ENCODE data around the gene STX3. TPM values are rescaled to one million over a fixed set of nuclear protein-coding genes. Genes with fewer than 3 reads are reported as not detected.

The STX3 gene
- total RNA-seq, 1 donor from 2014 or later: 2.6 TPM

- Histone ChIP-seq H3K36me3 (ENCODE audit: control insufficient read depth in 3 of 3, insufficient read depth in 3 of 3, low read length in 3 of 3) (peaks cover 0 to 10% (median 6%) of the 10 kb centered on the region in 3 donors), H3K27ac (ENCODE audit: low read depth, low read length) (no peak overlapping the region)
Measured at GRCh38 chr11:59770319-59770718, 15.1 kb downstream of the STX3 start.

GRCh38 chr11:59770869-59771268 is 15.7 kb downstream of the STX3 start:
- Histone ChIP-seq H3K27me3 (ENCODE audit: control insufficient read depth in 3 of 3, insufficient read depth in 3 of 3, low read length in 3 of 3) (no peaks in the 10 kb centered on the region), H3K9me3 (ENCODE audit: control insufficient read depth in 3 of 3, low read length in 3 of 3) (no peaks in the 10 kb centered on the region), H3K4me3 (ENCODE audit: low read length in 3 of 3) (no peak overlapping the region), H3K27ac (ENCODE audit: low read depth, low read length) (no peak overlapping the region), H3K9ac (ENCODE audit: low read depth in 1 of 3, low read length in 3 of 3) (no peak overlapping the region), H3K36me3 (ENCODE audit: control insufficient read depth in 3 of 3, insufficient read depth in 3 of 3, low read length in 3 of 3) (peaks cover 0 to 12% (median 9%) of the 10 kb centered on the region in 3 donors), H3K4me1 (ENCODE audit: control insufficient read depth in 3 of 3, insufficient read depth in 3 of 3, low read length in 3 of 3) (peaks cover 2 to 15% (median 5%) of the 10 kb centered on the region in 3 donors)

More at GRCh38 chr11:59770319-59770718, 15.1 kb downstream of the STX3 start:
- Histone ChIP-seq H3K4me3 (ENCODE audit: low read length in 3 of 3) (no peak overlapping the region), H3K27me3 (ENCODE audit: control insufficient read depth in 3 of 3, insufficient read depth in 3 of 3, low read length in 3 of 3) (no peaks in the 10 kb centered on the region), H3K9me3 (ENCODE audit: control insufficient read depth in 3 of 3, low read length in 3 of 3) (no peaks in the 10 kb centered on the region), H3K9ac (ENCODE audit: low read depth in 1 of 3, low read length in 3 of 3) (no peak overlapping the region), H3K4me1 (ENCODE audit: control insufficient read depth in 3 of 3, insufficient read depth in 3 of 3, low read length in 3 of 3) (peaks cover 2 to 15% (median 6%) of the 10 kb centered on the region in 3 donors)

DNA sequence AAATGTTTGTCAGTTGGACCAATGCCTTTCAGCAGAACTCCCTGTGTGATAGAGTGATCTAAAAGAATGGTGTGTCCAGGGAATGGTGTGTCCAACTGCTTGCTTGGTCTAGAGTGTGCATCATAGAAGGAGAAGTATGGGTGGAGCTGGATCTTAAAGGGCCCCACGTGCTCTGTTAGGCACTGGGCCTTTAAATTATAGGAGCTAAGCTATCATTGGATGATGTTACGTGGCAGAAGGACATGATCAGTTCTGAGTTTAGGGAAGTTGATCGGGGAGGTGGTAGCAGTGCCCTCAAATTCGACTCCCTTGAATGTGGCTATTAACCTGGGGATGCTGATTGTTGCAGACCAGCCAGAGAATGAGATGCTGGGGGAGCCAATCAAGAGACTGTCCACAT is 16.4 kb downstream of the STX3 start:
- Histone ChIP-seq H3K27ac (ENCODE audit: low read depth, low read length) (peak overlapping the region; percentile 6), H3K27me3 (ENCODE audit: control insufficient read depth in 3 of 3, insufficient read depth in 3 of 3, low read length in 3 of 3) (no peaks in the 10 kb centered on the region), H3K36me3 (ENCODE audit: control insufficient read depth in 3 of 3, insufficient read depth in 3 of 3, low read length in 3 of 3) (peaks cover 0 to 12% (median 9%) of the 10 kb centered on the region in 3 donors), H3K9me3 (ENCODE audit: control insufficient read depth in 3 of 3, low read length in 3 of 3) (no peaks in the 10 kb centered on the region), H3K9ac (ENCODE audit: low read depth in 1 of 3, low read length in 3 of 3) (peak overlapping the region in 1 of 3 donors; percentile 3), H3K4me3 (ENCODE audit: low read length in 3 of 3) (peak overlapping the region in 1 of 3 donors; percentile 3), H3K4me1 (ENCODE audit: control insufficient read depth in 3 of 3, insufficient read depth in 3 of 3, low read length in 3 of 3) (peaks cover 2 to 15% (median 5%) of the 10 kb centered on the region in 3 donors)

- Histone ChIP-seq H3K4me3 (ENCODE audit: low read length in 3 of 3) (no peak overlapping the region), H3K27me3 (ENCODE audit: control insufficient read depth in 3 of 3, insufficient read depth in 3 of 3, low read length in 3 of 3) (no peaks in the 10 kb centered on the region), H3K4me1 (ENCODE audit: control insufficient read depth in 3 of 3, insufficient read depth in 3 of 3, low read length in 3 of 3) (peaks cover 2 to 9% (median 5%) of the 10 kb centered on the region in 3 donors), H3K9ac (ENCODE audit: low read depth in 1 of 3, low read length in 3 of 3) (no peak overlapping the region), H3K27ac (ENCODE audit: low read depth, low read length) (no peak overlapping the region), H3K36me3 (ENCODE audit: control insufficient read depth in 3 of 3, insufficient read depth in 3 of 3, low read length in 3 of 3) (peaks cover under 1 to 12% (median 12%) of the 10 kb centered on the region in 3 donors), H3K9me3 (ENCODE audit: control insufficient read depth in 3 of 3, low read length in 3 of 3) (no peaks in the 10 kb centered on the region)
Measured at GRCh38 chr11:59773083-59773440, 17.9 kb downstream of the STX3 start.

DNA sequence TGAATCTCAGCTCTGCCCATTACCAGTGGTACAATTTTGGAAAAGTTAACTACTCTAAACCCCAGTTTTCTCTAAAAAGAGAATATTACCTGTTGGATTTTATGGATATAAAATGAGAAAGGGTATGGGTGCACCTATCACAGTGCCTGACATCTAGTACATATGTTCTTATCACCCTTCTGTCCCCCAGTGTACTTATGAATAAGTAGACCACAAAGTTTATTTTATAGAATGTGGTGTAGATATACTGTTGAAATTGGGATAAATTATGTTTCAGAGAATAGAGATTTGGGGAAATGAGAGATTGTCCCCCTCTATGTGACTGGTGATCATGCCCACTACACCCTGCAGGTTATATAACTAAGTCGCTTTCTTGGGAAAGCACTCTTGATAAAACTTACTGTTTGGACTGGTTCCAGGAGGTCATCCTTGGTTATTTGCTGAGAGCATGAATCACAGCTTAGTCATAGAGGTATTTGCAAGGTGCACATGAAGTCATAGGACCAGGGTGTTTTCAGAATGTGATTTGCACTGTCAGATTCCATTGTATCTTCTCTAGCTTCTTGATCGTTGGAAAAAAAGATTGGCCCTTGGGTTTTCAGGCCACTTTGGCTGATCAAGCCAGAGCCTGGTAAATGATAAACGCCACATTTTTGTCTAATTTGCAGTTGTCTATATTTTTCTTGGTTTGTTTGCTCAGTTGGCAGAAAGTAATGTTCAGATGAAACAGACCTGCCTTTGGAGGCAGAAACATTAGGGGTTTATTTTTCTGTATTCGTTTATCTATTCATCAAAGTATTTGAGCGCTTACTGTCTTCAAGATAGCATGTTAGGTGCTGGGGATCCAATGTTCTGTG is 21.3 kb downstream of the STX3 start:
- Histone ChIP-seq H3K9ac (ENCODE audit: low read depth in 1 of 3, low read length in 3 of 3) (no peak overlapping the region), H3K36me3 (ENCODE audit: control insufficient read depth in 3 of 3, insufficient read depth in 3 of 3, low read length in 3 of 3) (peaks cover 2 to 14% (median 12%) of the 10 kb centered on the region in 3 donors)

DNA sequence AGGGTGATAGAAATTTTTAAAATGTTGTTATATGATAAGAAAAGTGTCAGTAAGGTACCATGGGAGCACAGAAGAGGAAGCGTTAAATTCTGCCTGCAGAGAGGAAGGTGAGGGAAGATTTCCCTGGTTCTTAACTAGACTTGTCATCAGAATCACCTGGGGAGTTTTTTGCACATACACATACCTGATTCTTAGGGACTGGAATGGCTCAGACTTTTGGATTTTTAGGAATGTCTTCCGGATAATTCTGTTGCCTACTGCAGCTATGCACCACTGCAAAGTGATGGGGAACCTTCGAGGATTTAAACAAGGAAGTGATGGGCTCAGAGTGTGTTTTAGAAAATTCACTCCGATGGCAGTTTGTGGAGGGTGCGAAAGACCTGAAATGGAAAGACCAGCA is 21.9 kb downstream of the STX3 start:
- Histone ChIP-seq H3K4me1 (ENCODE audit: control insufficient read depth in 3 of 3, insufficient read depth in 3 of 3, low read length in 3 of 3) (peaks cover 0 to 2% (median 0%) of the 10 kb centered on the region in 3 donors), H3K9me3 (ENCODE audit: control insufficient read depth in 3 of 3, low read length in 3 of 3) (no peaks in the 10 kb centered on the region), H3K27ac (ENCODE audit: low read depth, low read length) (no peak overlapping the region), H3K27me3 (ENCODE audit: control insufficient read depth in 3 of 3, insufficient read depth in 3 of 3, low read length in 3 of 3) (no peaks in the 10 kb centered on the region), H3K36me3 (ENCODE audit: control insufficient read depth in 3 of 3, insufficient read depth in 3 of 3, low read length in 3 of 3) (peaks cover 2 to 14% (median 12%) of the 10 kb centered on the region in 3 donors), H3K9ac (ENCODE audit: low read depth in 1 of 3, low read length in 3 of 3) (no peak overlapping the region), H3K4me3 (ENCODE audit: low read length in 3 of 3) (no peak overlapping the region)

More for the DNA sequence above, 21.3 kb downstream of the STX3 start:
- Histone ChIP-seq H3K27ac (ENCODE audit: low read depth, low read length) (no peak overlapping the region), H3K27me3 (ENCODE audit: control insufficient read depth in 3 of 3, insufficient read depth in 3 of 3, low read length in 3 of 3) (no peaks in the 10 kb centered on the region), H3K4me1 (ENCODE audit: control insufficient read depth in 3 of 3, insufficient read depth in 3 of 3, low read length in 3 of 3) (peaks cover 0 to 4% (median 2%) of the 10 kb centered on the region in 3 donors), H3K4me3 (ENCODE audit: low read length in 3 of 3) (no peak overlapping the region), H3K9me3 (ENCODE audit: control insufficient read depth in 3 of 3, low read length in 3 of 3) (no peaks in the 10 kb centered on the region)

GRCh38 chr11:59778122-59778521 is 22.9 kb downstream of the STX3 start:
- peaks cover 2 to 14% (median 12%) of the 10 kb centered on the region in 3 donors for H3K36me3 ChIP-seq (ENCODE audit: control insufficient read depth in 3 of 3, insufficient read depth in 3 of 3, low read length in 3 of 3)
- H3K4me1 ChIP-seq (ENCODE audit: control insufficient read depth in 3 of 3, insufficient read depth in 3 of 3, low read length in 3 of 3): no peaks in the 10 kb centered on the region
- no peak overlapping the region for H3K4me3 ChIP-seq (ENCODE audit: low read length in 3 of 3)
- no peak overlapping the region for H3K27ac ChIP-seq (ENCODE audit: low read depth, low read length)
- no peaks in the 10 kb centered on the region for H3K9me3 ChIP-seq (ENCODE audit: control insufficient read depth in 3 of 3, low read length in 3 of 3)
- no peak overlapping the region for H3K9ac ChIP-seq (ENCODE audit: low read depth in 1 of 3, low read length in 3 of 3)
- H3K27me3 ChIP-seq (ENCODE audit: control insufficient read depth in 3 of 3, insufficient read depth in 3 of 3, low read length in 3 of 3): no peaks in the 10 kb centered on the region

GRCh38 chr11:59779487-59779886 is 24.3 kb downstream of the STX3 start:
- H3K36me3 ChIP-seq (ENCODE audit: control insufficient read depth in 3 of 3, insufficient read depth in 3 of 3, low read length in 3 of 3): peaks cover 2 to 12% (median 10%) of the 10 kb centered on the region in 3 donors
- H3K27ac ChIP-seq (ENCODE audit: low read depth, low read length): no peak overlapping the region
- no peaks in the 10 kb centered on the region for H3K9me3 ChIP-seq (ENCODE audit: control insufficient read depth in 3 of 3, low read length in 3 of 3)
- H3K4me1 ChIP-seq (ENCODE audit: control insufficient read depth in 3 of 3, insufficient read depth in 3 of 3, low read length in 3 of 3): peaks cover 0 to 3% (median 0%) of the 10 kb centered on the region in 3 donors
- no peak overlapping the region for H3K9ac ChIP-seq (ENCODE audit: low read depth in 1 of 3, low read length in 3 of 3)
- H3K27me3 ChIP-seq (ENCODE audit: control insufficient read depth in 3 of 3, insufficient read depth in 3 of 3, low read length in 3 of 3): no peaks in the 10 kb centered on the region
- H3K4me3 ChIP-seq (ENCODE audit: low read length in 3 of 3): no peak overlapping the region

GRCh38 chr11:59782080-59782479 is 26.9 kb downstream of the STX3 start:
- Histone ChIP-seq H3K9me3 (ENCODE audit: control insufficient read depth in 3 of 3, low read length in 3 of 3) (no peaks in the 10 kb centered on the region), H3K9ac (ENCODE audit: low read depth in 1 of 3, low read length in 3 of 3) (no peak overlapping the region), H3K4me3 (ENCODE audit: low read length in 3 of 3) (no peak overlapping the region), H3K36me3 (ENCODE audit: control insufficient read depth in 3 of 3, insufficient read depth in 3 of 3, low read length in 3 of 3) (peaks cover 2 to 3% (median 3%) of the 10 kb centered on the region in 3 donors), H3K4me1 (ENCODE audit: control insufficient read depth in 3 of 3, insufficient read depth in 3 of 3, low read length in 3 of 3) (peaks cover 1 to 8% (median 3%) of the 10 kb centered on the region in 3 donors), H3K27me3 (ENCODE audit: control insufficient read depth in 3 of 3, insufficient read depth in 3 of 3, low read length in 3 of 3) (no peaks in the 10 kb centered on the region), H3K27ac (ENCODE audit: low read depth, low read length) (no peak overlapping the region)

- no peaks in the 10 kb centered on the region for H3K9me3 ChIP-seq (ENCODE audit: control insufficient read depth in 3 of 3, low read length in 3 of 3)
- H3K27ac ChIP-seq (ENCODE audit: low read depth, low read length): no peak overlapping the region
- no peak overlapping the region for H3K9ac ChIP-seq (ENCODE audit: low read depth in 1 of 3, low read length in 3 of 3)
- peaks cover 2 to 10% (median 4%) of the 10 kb centered on the region in 3 donors for H3K4me1 ChIP-seq (ENCODE audit: control insufficient read depth in 3 of 3, insufficient read depth in 3 of 3, low read length in 3 of 3)
- H3K36me3 ChIP-seq (ENCODE audit: control insufficient read depth in 3 of 3, insufficient read depth in 3 of 3, low read length in 3 of 3): peaks cover 3 to 12% (median 6%) of the 10 kb centered on the region in 3 donors
- H3K4me3 ChIP-seq (ENCODE audit: low read length in 3 of 3): no peak overlapping the region
- no peaks in the 10 kb centered on the region for H3K27me3 ChIP-seq (ENCODE audit: control insufficient read depth in 3 of 3, insufficient read depth in 3 of 3, low read length in 3 of 3)
Measured at GRCh38 chr11:59783632-59784090, 28.5 kb downstream of the STX3 start.

Measured in skeletal muscle tissue (tissue), 4 donors.